B cell (primary cell): ENCODE results near the gene FAR2.

Source experiments
- CTCF ChIP-seq: fragments of 200-600 bp; IDR thresholded peaks from one replicate; pipeline ENCODE4 v1.8.0; 2022; ENCODE audit warnings: antibody characterized with exemption, mild to moderate bottlenecking
- EZH2 ChIP-seq: IDR thresholded peaks from 2 replicates; pipeline ENCODE4 v1.6.1; 2012; ENCODE audit warnings: borderline replicate concordance, low read depth, mild to moderate bottlenecking, moderate library complexity, low read length; ENCODE audit not compliant: insufficient read depth, poor library complexity, severe bottlenecking

DNA sequence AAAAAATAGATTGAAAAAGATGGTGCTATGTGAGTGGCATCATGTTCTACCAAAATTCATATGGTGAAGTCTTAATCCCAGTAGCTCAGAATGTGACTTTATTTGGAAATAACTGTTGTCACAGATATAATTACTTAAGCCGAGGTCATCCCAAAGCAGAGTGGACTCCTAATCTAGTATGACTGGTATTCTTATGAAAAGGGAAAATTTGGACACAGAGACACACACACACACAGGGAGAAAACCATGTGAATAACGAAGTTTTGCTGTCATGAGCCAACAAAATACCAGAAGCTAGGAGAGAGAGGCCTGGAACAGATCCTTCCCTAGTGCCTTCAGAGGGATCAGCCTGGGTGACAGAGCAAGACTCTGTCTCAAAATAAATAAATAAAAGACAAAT lies 62.6 kb downstream of the FAR2 start:
- no peak for TF ChIP-seq CTCF
- TF ChIP-seq EZH2 = no peak
